GM19455 (cell line): ENCODE measurements around the gene ATF7.
"Not testable (repeated sequence)": the region's sequence is repeated elsewhere in the genome, so short reads cannot be mapped to it uniquely, and the experiment has no call there.

Experiments
- ATAC-seq: cut with Tn5 transposase; IDR thresholded peaks from one replicate; pipeline ENCODE4 v1.9.1; 2021; ENCODE audit not compliant: unreplicated experiment

ATF7 gene

DNA sequence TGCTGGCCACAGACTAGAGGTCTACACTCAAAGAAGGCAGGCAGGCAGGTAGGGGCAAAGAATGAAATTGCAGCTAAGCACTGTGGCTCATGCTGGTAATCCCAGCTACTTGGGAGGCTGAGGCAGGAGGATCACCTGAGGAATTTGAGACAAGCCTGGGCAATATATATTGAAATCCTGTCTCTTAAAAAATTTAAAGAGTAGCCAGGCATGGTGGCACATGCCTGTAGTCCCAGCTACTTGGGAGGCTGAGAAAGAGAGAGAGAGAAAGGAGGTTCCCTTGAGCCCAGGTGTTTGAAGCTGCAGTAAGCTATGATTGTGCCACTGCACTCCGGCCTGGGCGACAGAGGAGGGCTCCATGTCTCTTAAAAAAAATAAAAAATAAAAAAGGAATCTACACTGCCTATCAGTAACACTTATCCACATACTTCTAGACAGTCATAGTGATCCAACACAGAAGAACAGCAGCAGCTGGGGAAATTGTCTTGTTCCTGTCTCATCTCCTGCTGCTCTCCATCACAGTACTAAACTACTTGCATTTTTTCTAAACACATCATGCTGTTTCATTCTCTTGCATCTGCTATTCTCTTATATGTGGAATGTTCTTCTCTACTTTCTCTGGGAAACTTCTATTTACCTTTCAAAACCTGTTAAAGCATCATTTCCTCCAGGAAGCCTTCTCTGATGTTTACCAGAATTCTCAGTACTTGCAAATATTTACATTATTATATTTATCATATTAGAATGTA is 57.2 kb downstream of the ATF7 start:
- ATAC-seq: no peak

DNA sequence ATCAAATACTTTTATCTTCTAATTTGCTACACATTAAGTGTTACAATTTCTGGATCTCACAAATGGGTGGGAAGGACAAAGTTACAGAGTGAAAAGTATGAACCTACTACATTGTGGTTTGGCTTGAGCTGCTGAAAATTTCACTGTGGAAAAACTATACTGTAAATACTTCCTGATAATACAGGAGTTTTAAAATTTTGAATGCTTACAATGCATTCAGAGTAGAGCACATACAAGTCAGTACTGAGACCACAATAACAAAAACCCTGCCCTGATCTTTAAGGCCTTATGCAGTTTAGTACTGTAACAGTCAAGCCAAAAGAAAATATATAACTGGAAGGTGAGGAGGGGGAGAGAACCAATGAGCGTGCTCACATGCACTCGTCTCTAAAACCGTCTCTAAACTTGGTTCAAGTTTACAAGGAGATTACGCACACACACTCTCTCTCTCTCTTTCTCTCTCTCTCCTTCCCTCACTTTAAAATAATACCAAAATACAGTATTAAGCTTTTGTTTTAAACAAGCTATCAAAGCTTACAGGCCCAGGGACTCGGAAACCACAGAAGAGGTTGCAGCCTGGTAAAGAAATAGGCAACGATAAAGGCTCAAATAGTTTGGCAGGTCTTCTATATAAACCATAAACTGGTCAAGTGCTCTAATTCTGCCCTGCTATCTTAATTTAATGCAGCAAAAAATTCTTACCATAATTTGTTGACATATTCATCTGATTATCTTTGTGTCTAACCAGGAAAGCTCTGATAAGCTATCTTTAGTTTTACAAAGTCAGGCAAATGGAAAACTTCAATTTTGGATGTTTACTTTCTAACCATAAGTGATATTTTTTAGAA is 58.0 kb downstream of the ATF7 start:
- ATAC-seq: no peak

DNA sequence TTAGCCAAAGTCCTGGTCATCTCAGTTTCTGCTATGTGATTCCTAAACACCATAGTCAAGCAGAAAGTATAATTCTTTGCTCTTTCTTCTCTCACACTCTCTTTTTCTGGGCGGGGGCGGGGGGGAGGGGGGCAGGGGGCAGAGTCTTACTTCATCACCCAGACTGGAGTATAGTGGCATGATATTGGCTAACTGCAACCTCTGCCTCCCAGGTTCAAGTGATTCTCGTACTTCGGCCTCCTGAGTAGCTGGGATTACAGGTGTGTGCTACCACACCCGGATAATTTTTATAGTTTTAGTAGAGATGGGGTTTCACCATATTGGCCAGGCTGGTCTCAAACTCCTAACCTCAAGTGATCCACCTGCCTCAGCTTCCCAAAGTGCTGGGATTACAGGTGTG is 60.8 kb downstream of the ATF7 start:
- ATAC-seq: not testable (repeated sequence)

DNA sequence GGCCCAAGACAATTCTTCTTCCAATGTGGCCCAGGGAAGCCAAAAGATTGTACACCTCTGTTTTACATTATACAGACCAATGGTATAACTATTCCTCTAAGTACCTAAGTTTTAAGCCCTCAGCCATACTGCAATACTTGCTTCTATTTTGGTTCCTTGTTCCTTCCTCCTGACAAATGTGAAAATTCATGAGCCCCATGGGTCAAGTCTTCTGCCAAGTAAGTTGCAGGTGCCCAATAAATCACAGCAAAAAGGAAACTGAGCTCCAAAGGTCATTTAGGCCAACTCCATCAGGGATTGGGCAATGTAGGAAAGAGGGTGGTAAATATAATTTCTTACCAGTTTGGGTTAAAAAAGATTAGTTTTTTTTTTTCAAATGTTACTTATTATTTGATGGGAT is 61.2 kb downstream of the ATF7 start:
- no peak for ATAC-seq

DNA sequence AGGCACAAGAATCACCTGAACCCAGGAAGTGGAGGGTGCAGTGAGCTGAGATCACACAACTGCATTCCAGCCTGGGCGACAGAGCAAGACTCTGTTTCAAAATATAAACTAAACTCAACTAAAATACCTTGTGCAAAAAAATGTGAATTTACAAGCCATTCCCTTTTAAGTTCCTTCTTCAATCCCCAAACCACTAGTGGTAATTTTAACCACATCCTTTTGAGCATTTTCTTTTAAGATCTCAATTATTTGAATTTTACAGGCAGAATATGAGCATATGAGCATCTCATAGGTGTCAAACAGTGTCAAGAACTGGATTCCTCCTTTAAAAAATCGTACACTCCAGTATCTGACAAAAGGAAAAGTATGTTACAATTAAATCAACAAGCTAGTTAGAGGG is 61.9 kb downstream of the ATF7 start:
- ATAC-seq: no peak

DNA sequence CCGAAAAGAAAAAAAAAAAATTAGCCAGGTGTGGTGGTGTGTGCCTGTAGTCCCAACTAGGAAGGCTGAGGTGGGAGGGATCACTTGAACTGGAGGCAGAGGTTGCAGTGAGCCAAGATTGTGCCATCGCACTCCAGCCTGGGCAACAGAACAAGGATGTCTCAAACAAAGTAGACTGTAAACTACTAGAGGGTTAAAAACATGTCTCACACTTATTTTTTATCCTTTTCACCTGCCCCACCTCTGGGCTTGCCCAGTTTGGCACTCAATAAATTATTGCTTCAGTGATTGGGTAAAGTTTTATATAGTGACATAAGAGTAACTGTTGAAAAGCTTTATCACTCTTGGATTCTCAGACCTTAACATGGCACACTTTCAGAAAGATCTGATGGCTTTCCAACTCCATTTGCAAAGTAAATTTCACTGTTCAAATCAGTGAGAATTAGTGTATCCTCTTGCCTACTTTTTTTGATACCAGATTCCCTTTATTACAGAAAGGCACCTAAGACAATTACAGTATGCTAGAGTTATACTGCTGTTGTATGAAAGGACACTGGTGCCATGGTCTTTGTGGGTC is 62.6 kb downstream of the ATF7 start:
- ATAC-seq: no peak

DNA sequence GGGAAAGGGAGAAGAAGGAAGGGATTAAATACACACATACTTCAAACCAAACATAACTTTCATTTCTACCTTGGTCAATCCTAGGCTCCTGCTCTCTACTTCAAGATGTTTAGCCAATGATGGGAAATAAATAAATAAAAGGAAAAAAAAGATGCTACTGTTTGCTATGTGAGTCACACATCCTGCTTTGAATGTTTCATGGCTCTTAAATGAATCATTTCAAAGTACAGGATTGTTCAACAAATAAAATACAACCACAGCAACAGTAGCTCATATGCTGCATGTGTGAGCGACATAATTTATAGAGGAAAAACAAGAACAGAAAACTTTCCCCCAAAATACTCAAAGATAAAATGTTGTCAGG is 64.6 kb downstream of the ATF7 start:
- no peak for ATAC-seq

DNA sequence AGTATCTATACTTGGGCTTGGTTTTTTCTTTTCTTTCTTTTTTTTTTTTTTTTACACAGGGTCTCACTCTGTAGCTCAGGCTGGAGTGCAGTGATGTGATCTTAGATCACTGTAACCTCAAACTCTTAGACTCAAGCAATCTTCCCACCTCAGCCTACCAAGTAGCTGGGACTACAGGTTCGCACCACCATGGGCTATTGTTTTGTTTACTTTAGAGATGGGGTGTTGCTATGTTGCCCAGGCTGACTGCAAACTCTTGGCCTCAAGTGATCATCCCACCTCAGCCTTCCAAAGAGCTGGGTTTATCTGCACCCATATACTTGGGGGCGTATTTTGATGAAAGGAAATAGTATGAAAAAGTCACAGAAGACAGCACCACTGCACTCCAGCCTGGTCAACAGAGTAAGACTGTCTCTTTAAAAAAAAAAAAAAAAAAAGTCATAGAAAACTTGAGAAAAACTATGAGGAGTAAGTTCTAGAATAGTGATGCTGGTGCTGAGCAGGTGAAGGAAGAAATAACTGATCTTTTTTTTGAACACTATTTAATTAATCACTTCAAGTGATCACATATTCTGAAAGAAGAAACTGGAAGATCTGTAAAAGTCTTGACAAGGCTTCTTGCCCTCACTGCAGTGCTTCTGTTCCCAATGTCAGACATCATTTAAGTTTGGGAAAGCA is 65.1 kb downstream of the ATF7 start:
- no peak for ATAC-seq

DNA sequence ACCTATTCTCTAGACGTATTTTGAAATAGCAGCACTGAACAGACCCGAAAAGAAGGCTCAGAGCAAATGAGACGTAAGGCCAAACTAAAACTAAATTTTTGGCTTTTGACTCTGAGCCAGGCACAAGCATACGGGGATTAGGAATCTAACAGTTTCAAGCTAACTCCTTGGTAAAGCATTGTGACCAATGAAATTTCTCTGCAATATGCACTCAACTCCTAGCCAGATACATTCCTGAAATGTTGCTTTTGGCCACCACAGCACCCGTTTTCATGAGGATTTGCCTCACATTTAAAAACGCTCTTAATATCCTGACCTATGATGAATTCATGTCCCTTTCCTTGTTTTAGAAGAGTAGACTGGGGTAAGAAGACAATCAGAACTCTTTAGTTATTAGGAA is 65.8 kb downstream of the ATF7 start:
- ATAC-seq: no peak

DNA sequence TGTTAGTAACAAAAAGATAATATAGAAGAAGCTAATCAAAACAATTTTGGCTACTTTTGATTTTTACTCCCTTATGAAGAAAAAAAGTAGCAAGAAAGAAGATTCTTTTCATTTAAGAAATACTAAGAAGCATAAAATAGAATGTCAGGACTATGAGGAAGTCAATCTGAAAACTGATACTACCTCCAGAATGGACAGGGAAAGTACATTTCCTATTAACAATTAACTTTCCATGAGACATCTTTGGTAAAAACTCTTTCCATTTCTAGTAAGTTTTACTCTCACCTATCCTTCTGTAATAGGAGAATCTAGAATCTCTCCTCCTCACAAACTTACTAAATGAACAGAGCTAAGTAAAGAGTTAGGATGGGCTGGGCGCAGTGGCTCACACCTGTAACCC is 67.6 kb downstream of the ATF7 start:
- no peak for ATAC-seq

DNA sequence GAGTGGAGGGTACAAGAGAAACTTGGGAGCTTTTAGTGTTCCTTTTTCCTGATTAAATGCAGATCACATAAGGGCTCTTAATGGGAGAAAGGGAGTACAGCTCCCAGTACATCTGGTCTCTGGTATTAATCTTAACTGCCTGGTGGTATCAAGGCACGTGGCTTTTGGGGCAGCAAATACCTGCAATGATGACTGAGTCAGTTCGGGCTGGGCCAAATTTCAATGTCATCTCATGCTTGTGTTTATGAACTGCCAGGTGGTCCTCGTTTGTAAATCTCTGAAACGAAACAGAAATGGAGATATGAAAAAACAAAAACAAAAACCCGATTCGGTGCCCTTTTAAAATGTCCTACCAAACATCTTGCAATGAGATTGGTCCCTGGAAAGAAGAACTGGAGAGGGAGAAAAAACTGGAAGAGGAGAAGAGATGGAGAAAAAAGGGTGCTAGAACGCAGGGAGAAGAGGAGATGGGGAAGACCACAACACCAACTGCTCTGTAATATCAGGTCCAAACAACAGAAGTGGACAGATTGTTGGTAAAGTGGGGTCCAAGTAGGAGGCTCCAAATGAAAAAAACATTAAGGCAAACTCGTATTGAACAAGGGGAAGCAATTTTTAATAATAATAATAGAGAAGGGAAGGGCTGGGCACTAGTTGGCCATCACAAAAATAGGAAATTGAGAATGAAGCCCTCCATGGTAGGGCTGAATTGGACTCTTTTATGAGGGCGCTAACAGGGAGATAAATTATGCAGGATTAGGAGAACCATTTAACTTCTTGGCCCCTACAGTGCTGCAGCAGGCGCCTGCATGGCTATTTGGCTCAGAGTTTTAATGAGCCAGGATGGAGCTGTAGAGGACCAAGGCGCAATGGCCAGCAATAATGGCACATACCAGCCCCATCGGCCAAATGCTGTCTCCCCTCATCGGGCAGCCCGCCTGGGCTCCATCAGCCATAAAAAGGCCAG is 73.5 kb downstream of the ATF7 start:
- no peak for ATAC-seq

DNA sequence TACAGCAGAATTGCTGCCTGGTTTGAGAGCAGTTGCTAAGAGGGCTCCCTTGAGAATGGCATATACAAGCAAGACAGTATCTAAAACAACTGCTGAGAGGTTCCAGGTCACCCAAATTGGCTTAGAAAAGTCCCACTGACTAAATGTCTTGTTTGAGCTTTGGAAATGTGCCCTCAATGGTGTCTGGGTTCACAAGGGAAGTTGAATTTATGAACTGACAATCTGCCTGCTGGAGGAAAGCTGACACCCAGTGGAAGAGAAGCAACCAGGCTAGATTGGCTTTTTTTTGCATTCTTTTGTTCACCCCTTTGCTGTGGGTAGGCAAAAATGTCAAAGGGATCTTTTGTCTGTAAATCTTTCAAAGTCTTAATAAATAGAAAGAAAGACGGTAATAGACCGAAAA is 74.3 kb downstream of the ATF7 start:
- ATAC-seq: no peak

DNA sequence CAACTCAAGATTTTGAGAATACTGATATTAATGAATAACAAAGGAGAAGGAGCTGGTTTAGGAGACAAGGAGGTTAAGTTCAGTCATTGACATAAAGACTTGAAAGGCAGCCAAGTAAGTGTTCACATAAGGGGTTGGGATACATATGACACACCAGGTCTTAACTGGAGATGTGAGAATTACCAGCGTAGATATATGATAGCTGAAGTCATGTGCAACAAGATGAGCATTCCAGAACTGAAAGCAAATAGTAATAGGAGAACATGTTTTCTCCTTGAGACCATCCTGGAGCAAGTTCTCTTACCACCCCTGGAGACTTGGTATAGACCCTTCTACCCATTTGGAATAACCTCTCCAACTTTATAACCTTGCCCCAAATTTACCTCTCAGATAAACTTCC is 75.6 kb downstream of the ATF7 start:
- ATAC-seq: no peak

DNA sequence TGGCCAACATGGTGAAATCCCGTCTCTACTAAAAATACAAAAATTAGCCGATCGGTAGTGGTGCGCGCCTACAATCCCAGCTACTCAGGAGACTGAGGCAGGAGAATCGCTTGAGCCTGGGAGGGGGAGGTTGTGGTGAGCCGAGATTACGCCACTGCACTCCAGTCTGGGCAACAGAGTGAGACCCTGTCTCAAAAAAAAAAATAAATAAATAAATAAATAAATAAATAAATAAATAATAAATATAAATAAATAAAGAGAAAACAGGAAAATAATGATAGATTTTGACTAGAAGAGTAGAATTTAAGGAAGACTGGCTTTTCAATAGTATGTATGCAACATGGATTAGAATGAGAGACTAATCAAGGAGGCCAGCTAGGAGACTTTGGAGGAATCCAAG is 76.1 kb downstream of the ATF7 start:
- not testable (repeated sequence) for ATAC-seq

DNA sequence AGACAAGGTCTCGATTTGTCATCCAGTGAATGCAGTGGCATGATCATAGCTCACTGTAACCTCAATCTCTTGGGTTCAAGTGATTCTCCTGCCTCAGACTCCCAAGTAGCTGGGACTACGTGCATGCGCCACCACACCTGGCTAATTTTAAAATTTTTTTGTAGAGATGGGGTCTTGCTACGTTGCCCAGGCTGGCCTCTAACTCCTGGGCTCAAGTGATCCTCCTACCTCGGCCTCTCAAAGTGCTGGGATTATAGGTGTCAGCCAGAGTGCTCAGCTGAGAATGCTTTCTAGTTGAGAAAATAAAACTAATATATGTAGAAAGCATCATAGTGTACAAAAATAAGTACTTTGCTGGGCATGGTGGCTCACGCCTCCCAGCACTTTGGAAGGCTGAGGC is 77.8 kb downstream of the ATF7 start:
- not testable (repeated sequence) for ATAC-seq

DNA sequence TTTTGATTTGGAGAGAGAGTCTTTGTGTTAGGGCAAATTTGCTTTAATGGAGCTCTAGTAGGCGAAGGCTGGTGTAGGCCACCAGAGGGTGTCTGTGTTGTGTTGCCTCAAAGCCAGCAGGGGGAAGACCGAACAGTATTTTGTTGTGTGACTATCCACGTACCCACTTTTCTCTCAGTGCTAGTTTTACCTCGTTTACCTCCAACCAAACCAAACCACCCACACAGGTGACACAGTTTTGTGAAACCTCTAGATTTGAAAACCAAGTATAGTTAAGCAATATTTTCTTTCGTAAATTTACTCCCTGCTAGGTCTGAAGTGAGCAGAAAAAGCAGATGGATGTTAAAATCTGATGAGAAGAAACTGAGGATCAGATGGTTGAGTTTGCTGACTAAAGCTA is 82.6 kb downstream of the ATF7 start:
- peak; percentile 80 for ATAC-seq

DNA sequence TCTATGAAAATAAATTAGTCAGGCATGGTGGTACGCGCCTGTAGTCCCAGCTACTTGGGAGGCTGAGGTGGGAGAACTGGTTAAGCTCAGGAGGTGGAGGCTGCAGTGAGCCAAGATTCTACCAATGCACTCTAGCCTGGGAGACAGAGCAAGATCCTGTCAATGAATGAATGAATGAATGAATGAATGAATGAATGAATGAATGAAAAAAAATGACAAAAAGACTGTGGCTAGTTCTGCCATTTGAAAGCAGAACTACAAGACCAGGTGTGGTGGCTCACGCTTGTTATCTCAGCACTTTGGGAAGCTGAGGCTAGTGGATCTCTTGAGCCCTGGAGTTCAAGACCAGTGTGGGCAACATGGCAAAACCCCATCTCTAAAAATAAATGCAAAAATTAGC is 86.7 kb downstream of the ATF7 start:
- ATAC-seq: no peak

DNA sequence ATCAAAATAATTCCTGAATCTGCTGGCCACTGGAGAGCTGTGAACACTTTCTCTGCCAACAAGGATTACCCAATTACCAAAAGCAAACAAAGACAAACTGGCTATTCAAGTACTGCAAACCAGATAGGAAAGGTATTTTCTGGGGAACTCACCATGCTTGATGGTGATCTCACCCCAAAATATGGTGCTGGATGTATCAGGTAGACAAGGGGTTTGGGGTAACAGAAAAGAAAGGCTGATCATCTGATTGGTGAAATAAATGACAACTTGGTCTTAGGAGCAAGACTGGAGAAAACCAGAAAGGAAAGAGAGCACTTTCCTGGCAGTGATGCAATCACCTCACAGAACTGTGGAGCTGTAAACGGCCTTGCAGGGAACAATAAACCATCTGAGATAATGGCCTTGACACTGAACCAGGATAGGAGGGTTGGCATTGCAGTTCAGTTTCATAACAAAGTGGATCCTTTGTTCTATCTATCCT is 87.9 kb downstream of the ATF7 start:
- ATAC-seq: no peak

DNA sequence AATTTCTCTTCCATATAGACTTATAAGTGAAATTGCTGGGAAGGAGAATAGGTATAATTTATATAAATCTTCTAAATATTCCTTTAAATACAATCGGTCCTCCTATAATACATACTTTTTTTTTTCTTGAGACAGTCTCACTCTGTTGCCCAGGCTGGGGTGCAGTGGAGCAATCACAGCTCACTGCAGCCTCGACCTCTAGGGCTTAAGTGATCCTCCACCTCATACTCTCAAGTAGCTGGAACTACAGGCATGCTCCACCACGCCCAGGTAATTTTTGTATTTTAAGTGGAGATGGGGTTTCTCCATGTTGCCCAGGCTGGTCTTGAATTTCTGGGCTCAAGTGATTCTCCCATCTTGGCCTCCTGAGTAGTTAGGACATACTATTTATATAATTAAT is 89.2 kb downstream of the ATF7 start:
- no peak for ATAC-seq

DNA sequence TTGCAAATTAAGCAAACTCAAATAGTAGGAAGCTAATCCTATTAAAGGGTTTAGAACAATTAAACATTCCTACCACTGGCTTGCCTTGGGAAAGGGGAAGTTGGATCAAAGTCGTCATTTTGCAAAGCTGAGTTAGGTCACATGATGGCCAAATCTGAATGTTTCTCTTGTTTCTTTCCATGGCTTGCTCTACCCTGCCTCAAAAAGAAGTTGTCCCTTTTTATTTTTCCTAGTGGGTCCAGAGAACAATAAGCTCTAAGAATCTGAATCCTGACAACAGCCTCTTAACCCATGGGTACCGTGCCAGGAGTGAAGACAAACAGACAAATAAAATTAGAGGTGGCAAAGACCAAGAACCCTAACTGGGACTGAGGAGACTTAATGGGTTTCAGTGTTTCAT is 92.7 kb downstream of the ATF7 start:
- no peak for ATAC-seq
